Measurements from ENCODE around the gene POLN.

GRCh38 chr4:2044119-2044485, 197.8 kb downstream of the POLN start:
- TF ChIP-seq SIN3A (IDR thresholded peaks at IDR 0.05; ENCODE audit: borderline replicate concordance, insufficient read depth, low read length) = no peak
- no peak for TF ChIP-seq TAF1 (IDR thresholded peaks at IDR 0.05; ENCODE audit: borderline replicate concordance, insufficient read depth, low read length)
- TF ChIP-seq REST (IDR thresholded peaks at IDR 0.05; ENCODE audit: insufficient read depth in 1 of 2, low read depth in 2 of 2, low read length in 2 of 2) = no peak
- no peak for TF ChIP-seq POLR2AphosphoS5 (IDR thresholded peaks at IDR 0.05; ENCODE audit: low read depth, low read length)
